Kidney (tissue), 14 donors: Measurements from ENCODE around the gene PIWIL4. TPM values are rescaled to one million over a fixed set of nuclear protein-coding genes. Genes with fewer than 3 reads are reported as not detected.

Experiments
- DNase-seq, 5 donors: peaks; one replicate each; pipeline ENCODE4 v3.0.0-alpha.2; 2013 to 2020
- FAIRE-seq: peaks from 2 replicates; lab custom pipeline; 2012; peaks lifted over from hg19 to GRCh38; lab: Jason Lieb, UNC
- H3K27ac ChIP-seq, 2 donors: one replicate each; pipeline ENCODE4 v1.7.0; 2013; ENCODE audit warnings: low read depth in 2 of 2, low read length in 2 of 2, inconsistent platforms in 1 of 2
- H3K27me3 ChIP-seq: one replicate; pipeline ENCODE4 v1.7.1; 2013; ENCODE audit warnings: low read length, inconsistent platforms; ENCODE audit not compliant: control insufficient read depth, insufficient read depth
- H3K36me3 ChIP-seq, 3 donors: one replicate each; pipeline versions ENCODE4 v1.7.0 to v1.7.1; 2013; ENCODE audit warnings: low read length in 3 of 3, control low read depth in 1 of 3, inconsistent platforms in 1 of 3; ENCODE audit not compliant: insufficient read depth in 3 of 3, control insufficient read depth in 2 of 3
- H3K4me1 ChIP-seq, 3 donors: one replicate each; pipeline versions ENCODE4 v1.7.0 to v1.7.1; 2013; ENCODE audit warnings: low read length in 3 of 3, inconsistent platforms in 1 of 3, low read depth in 1 of 3; ENCODE audit not compliant: control insufficient read depth in 2 of 3, insufficient read depth in 2 of 3
- H3K4me3 ChIP-seq, 3 donors: one replicate each; pipeline versions ENCODE4 v1.7.0 to v1.8.1; 2013; ENCODE audit warnings: low read length in 3 of 3, control low read depth in 1 of 3, inconsistent platforms in 1 of 3
- H3K9ac ChIP-seq, 3 donors: one replicate each; pipeline versions ENCODE4 v1.7.0 to v1.7.1; 2013; ENCODE audit warnings: low read length in 3 of 3, control low read depth in 1 of 3, inconsistent platforms in 1 of 3
- H3K9me3 ChIP-seq, 3 donors: one replicate each; pipeline versions ENCODE4 v1.7.0 to v1.7.1; 2013; ENCODE audit warnings: low read length in 3 of 3, control low read depth in 1 of 3, inconsistent platforms in 1 of 3; ENCODE audit not compliant: control insufficient read depth in 2 of 3, insufficient read depth in 1 of 3
- CTCF ChIP-seq: IDR thresholded peaks from 3 replicates; pipeline ENCODE4 v1.5.1; 2012; ENCODE audit warnings: mild to moderate bottlenecking, moderate library complexity, borderline replicate concordance; ENCODE audit not compliant: insufficient read depth; ENCODE audit errors: extremely low read depth
- intact Hi-C: fragments of 100-400 bp; cut with DNase I; formaldehyde crosslinking; loops from one replicate; pipeline ENCODE4 v1.11.1; 2022
- polyA plus RNA-seq: library from polyadenylated mRNA; stranded (reverse); fragments of 350-450 nt; fragmentation: Illumina TruSeq; extraction: RNeasy Lipid Tissue Mini Kit (QIAGEN cat#74804); gene quantifications from one replicate; pipeline ENCODE4 v1.2.3, GENCODE V29; 2014; ENCODE audit warnings: low read depth, low replicate concordance; ENCODE audit not compliant: insufficient read depth
- total RNA-seq: library from RNA; stranded (reverse); fragmentation: NEBNext Ultra II Directional; extraction: Animal tissue kit (Norgen Biotek cat#: 25700); gene quantifications from one replicate; pipeline ENCODE4 v1.2.1, GENCODE V29; 2021
- donor health status: control.
- donor health status: control.
- donor health status: control.
- donor health status: control.
- donor health status: control.
- donor health status: DM: yes; HTN: yes; CAD: no.
- donor health status: Normal renal cell carcinoma (clear cell type).

PIWIL4 gene
- total and polyA plus RNA-seq, 2 donors from 2014 or later: 2.6 to 6.0 TPM

- Histone ChIP-seq H3K9me3 (no peaks in the 10 kb centered on the region), H3K4me3 (no peak overlapping the region), H3K27ac (no peak overlapping the region), H3K4me1 (peaks cover 0 to 4% (median 0%) of the 10 kb centered on the region in 3 donors), H3K36me3 (no peaks in the 10 kb centered on the region), H3K9ac (no peak overlapping the region), H3K27me3 (no peaks in the 10 kb centered on the region)
- no peak for TF ChIP-seq CTCF
- FAIRE-seq (no peak), DNase-seq (no peak)
- intact Hi-C loops: no loop called here
Observed at GRCh38 chr11:94586546-94586945, 19.4 kb downstream of the PIWIL4 start.

- intact Hi-C loops: no loop called here
- Histone ChIP-seq H3K9ac (no peak overlapping the region), H3K27me3 (no peaks in the 10 kb centered on the region), H3K27ac (no peak overlapping the region), H3K4me1 (peaks cover 0 to 4% (median 0%) of the 10 kb centered on the region in 3 donors), H3K9me3 (no peaks in the 10 kb centered on the region), H3K36me3 (no peaks in the 10 kb centered on the region), H3K4me3 (no peak overlapping the region)
- DNase-seq (no peak), FAIRE-seq (no peak)
- TF ChIP-seq CTCF: no peak
Observed at GRCh38 chr11:94586978-94587377, 19.8 kb downstream of the PIWIL4 start.

GRCh38 chr11:94588366-94588942 is 21.3 kb downstream of the PIWIL4 start:
- H3K4me3 ChIP-seq: no peak overlapping the region
- no peak overlapping the region for H3K9ac ChIP-seq
- no peaks in the 10 kb centered on the region for H3K27me3 ChIP-seq
- H3K4me1 ChIP-seq: peaks cover 0 to 4% (median 0%) of the 10 kb centered on the region in 3 donors
- H3K9me3 ChIP-seq: no peaks in the 10 kb centered on the region
- intact Hi-C loops: no loop called here
- DNase-seq (peak in 2 of 5 donors; percentile 66 to 68), FAIRE-seq (no peak)
- TF ChIP-seq CTCF: no peak
- no peak overlapping the region for H3K27ac ChIP-seq
- H3K36me3 ChIP-seq: no peaks in the 10 kb centered on the region
